ENCODE data around the gene PYY.

Gene PYY

DNA sequence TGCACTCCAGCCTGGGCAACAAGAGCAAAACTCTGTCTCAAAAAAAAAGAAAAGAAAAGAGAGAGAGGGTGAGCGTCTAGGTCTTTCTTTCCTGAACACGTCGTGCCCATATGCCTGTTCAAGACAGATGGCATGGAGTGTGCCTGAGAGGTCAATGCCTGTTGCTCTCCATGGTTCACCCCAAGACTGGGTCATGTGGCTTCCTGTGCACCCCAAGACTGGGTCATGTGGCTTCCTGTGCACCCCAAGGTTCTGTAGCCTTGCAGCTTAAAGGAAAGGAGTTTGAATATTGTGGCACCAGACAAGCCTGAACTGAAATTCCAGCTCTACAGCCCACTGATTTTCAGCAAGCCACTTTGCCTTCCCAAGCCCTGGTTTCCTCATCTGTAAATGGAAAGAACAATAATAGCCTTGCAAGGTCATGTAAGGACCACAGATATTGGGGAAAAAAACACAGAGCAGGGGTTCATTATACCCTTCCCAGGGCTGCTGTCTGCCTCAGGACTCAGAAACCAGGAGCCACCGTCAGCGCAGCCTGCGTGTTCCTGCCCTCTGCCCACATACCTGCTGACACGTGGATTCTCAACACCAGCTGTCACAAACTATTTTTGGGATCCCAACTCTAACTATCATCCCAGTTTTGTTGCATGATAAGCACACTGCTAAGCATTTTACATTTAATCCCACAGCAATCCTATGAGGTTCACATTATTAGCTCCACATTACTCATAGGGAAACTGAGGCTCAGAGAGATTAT, 32.7 kb upstream of the PYY start:
- no peak for DNase-seq (ENCODE audit: low read depth)
- TF ChIP-seq, protein P1, sequence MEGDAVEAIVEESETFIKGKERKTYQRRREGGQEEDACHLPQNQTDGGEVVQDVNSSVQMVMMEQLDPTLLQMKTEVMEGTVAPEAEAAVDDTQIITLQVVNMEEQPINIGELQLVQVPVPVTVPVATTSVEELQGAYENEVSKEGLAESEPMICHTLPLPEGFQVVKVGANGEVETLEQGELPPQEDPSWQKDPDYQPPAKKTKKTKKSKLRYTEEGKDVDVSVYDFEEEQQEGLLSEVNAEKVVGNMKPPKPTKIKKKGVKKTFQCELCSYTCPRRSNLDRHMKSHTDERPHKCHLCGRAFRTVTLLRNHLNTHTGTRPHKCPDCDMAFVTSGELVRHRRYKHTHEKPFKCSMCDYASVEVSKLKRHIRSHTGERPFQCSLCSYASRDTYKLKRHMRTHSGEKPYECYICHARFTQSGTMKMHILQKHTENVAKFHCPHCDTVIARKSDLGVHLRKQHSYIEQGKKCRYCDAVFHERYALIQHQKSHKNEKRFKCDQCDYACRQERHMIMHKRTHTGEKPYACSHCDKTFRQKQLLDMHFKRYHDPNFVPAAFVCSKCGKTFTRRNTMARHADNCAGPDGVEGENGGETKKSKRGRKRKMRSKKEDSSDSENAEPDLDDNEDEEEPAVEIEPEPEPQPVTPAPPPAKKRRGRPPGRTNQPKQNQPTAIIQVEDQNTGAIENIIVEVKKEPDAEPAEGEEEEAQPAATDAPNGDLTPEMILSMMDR (IDR thresholded peaks at IDR 0.05; ENCODE audit: control insufficient read depth, insufficient read depth, low read depth, low read length, missing control alignments) = no peak
- no peak overlapping the region for H3K4me3 ChIP-seq (ENCODE audit: control insufficient read depth, low read depth, low read length)

DNA sequence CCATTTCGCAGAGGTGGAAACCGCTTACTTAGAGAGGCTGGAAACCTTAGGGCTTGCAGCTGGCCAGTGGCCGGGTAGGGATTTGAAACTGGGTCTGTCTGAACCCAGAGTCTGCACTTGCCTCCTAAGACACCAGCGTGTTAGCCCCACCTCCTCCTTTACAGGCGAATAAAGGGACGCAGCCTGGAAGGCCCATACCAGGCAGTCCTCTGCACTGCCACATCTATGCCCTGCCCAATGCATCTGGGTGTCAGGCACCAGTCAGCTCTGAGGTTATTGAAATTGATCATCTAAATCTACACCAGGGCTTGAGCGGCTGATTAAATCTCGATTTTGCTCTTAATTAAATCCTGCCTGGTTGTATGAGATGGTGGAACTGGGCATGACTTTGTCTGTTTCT, 30.8 kb upstream of the PYY start:
- H3K4me3 ChIP-seq (ENCODE audit: control insufficient read depth, low read depth, low read length) = no peak overlapping the region
- DNase-seq (ENCODE audit: low read depth) = no peak
- TF ChIP-seq, protein P1 (IDR thresholded peaks at IDR 0.05; ENCODE audit: control insufficient read depth, insufficient read depth, low read depth, low read length, missing control alignments) = no peak

DNA sequence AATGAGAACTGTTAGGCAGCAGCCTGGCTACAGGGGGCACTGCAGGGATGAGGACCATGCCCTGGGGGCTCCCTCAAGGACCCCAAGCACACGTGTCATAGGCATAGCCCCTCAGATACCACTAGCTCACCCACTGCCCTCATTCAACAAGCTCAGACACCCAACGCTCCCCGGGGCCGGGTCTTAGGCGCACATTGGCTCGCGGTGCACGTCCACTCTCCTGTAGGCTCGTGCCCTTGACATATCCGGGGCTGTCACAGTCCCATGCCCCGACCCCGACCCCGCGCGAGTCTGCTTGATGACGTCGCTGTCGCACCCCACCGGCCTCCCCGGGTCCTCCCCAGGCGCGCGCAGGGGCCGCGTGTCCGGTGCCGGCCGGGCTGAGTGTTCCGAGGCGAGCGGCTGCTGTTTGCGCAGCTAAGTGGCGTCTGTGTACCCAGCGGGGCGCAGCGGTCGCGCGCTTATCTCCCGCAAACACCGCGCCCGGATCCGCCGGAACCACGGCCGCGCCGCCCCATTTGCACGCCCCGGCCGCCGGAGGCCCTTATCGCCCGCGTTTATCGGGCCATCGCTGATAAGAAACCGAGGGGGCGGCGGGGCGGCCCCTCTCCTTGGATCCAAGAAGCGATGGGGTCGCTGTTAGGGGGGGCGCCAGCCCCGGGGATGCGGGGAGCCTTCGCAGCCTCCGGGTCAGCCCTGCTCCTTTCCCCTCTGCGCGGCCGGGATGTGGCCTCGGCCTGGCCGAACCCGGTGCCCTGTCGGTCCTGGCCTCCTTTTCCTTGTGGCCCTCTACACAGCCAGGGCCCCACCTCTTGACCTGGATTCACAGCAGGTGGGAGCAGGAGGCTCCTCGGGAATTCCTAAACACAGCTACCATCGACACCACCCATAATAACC, 30.0 kb upstream of the PYY start:
- no peak for DNase-seq (ENCODE audit: low read depth)
- TF ChIP-seq, protein P1 (IDR thresholded peaks at IDR 0.05; ENCODE audit: control insufficient read depth, insufficient read depth, low read depth, low read length, missing control alignments) = peak; percentile 32
- H3K4me3 ChIP-seq (ENCODE audit: control insufficient read depth, low read depth, low read length) = peak overlapping the region; percentile 39

DNA sequence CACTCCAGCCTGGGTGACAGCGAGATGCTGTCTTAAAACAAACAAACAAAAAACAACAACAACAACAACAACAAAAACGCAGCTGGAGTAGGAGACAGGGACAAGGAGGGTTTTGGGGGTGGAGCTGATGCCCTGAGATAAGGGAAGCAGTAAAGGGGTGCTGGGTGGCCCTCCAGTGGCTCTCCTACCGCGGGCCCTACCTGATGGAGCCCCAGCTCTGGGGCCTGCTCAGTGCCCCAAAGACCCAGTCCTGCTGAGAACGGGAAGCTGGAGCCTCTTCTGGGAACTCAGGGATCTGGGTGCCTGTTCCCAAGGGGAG, 29.4 kb upstream of the PYY start:
- TF ChIP-seq, protein P1 (IDR thresholded peaks at IDR 0.05; ENCODE audit: control insufficient read depth, insufficient read depth, low read depth, low read length, missing control alignments) = no peak
- no peak overlapping the region for H3K4me3 ChIP-seq (ENCODE audit: control insufficient read depth, low read depth, low read length)
- DNase-seq (ENCODE audit: low read depth) = no peak

DNA sequence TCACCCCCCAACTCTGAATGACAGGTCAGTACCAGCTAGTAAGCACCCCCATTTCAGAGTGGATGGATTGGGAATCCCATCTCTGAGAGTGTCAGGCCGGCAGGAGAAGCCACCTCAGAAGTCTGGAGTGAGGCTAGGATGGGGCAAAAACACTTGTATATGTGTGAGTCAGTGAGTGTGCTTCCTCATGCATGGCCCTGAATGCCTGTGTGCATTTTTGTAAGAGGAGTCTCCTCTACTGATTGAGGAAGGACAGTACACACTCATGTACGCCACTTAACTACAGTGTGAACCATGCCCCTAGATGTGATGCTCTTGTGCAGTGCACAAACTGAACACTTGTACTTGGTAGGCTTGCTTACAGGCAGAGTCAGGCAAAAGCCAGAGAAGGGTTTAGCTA, 28.4 kb upstream of the PYY start:
- no peak for DNase-seq (ENCODE audit: low read depth)
- H3K4me3 ChIP-seq (ENCODE audit: control insufficient read depth, low read depth, low read length) = no peak overlapping the region
- TF ChIP-seq, protein P1 (IDR thresholded peaks at IDR 0.05; ENCODE audit: control insufficient read depth, insufficient read depth, low read depth, low read length, missing control alignments) = no peak

DNA sequence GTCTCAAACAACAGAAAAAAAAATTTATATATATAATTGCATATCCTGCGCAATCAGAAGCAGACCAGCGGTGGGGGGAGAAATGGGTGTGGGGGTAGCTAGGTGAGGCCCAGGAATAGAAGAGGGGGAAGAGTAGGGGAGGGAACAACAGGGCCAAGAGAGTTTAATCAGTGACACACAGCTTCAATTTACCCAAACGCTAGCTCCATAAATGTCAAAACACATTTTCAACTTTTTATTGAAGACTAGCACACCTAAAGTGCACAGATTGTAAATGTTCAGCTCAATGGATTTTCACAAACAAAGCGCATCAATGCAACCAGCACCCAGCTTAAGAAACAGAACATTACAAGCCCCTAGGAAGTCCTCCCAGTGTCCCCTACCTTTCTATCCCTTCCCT, 25.9 kb upstream of the PYY start:
- TF ChIP-seq, protein P1 (IDR thresholded peaks at IDR 0.05; ENCODE audit: control insufficient read depth, insufficient read depth, low read depth, low read length, missing control alignments) = no peak
- H3K4me3 ChIP-seq (ENCODE audit: control insufficient read depth, low read depth, low read length) = no peak overlapping the region

More for the DNA sequence above, 25.9 kb upstream of the PYY start:
- no peak for DNase-seq (ENCODE audit: low read depth)

All from AG09309 (cell line).